Airway epithelial cell (primary cell): ENCODE results near the gene SPANXD. TPM values are rescaled to one million over a fixed set of nuclear protein-coding genes. Genes with fewer than 3 reads are reported as not detected.

Source experiments
- total RNA-seq: library from RNA; depleted of rRNA; stranded (reverse); fragments of >200 nt; gene quantifications from 2 replicates; pipeline ENCODE4 v1.2.3, GENCODE V29; 2015

Gene SPANXD
- total RNA-seq, result not detected in 2 replicates

GRCh38 chrX:141698639-141699038 lies at the start of gene SPANXD:
TSS of gene SPANXD (minus strand) at chrX:141698739. CDS start at chrX:141698405, 334 bp downstream.

Other genes with a start within 250 kb of the SPANXD start
- not detected in 2 replicates for gene SPANXA1, start 114.0 kb downstream of the SPANXD start, total RNA-seq
- gene SPANXA2, start 109.0 kb downstream of the SPANXD start, total RNA-seq, result not detected in 2 replicates
- gene MAGEC3, start 139.6 kb upstream of the SPANXD start, total RNA-seq, result not detected in 2 replicates
- not detected in 2 replicates for gene MAGEC1, start 205.2 kb upstream of the SPANXD start, total RNA-seq